Hematopoietic multipotent progenitor cell treated with erythropoietin and hydrocortisone succinate and interleukin-3 and kit ligand, for 4 days (in vitro differentiated cells): Measurements from ENCODE around the gene CCDC175.

Experiments
- DNase-seq: peaks from one replicate; pipeline ENCODE4 v3.0.0-alpha.2; 2015

Gene CCDC175

DNA sequence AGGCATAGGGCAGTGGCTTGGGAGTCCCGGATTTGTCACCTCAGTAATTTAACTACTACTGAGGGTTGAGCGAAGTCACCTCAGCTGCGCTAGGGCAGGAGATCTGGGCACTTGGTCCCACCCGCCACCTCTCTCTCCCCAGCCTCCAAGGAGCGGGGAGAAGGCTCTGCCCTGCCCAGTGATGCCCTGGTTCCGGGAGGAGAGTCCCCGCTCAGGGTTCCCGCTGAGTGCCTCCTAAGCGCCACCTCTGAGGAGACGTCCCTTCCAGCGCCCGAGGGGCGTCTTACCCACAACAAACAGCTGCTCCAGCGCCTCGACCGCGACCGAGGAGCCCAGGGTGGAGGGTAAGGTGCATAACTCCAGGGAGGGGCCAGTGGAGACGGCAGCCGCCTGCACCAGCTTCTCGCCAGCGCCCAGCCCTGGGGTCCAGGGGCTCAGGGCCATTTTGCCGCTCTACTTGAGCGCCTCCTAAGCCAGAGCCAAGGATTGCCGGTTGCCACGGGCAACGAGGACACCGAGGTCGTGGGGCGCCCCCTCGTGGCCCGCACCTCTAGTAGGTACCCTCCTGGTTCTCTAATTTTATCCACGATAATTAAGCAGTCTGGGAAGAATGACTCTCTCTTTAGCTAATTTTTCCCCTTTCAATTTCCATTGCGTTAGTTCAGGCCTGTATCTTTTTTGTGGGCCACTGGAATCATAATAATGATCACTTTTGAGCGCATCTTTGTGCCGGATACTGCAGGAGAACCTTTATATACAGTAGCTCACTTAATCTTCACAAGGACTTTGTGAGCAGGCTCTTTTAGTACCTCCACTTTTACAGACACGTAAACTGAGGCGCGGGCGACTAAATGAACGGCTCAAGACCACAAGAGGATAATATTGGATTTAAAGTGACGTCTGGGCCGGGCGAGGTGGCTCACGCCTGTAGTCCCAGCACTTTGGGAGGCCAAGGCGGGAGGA, at the start of gene CCDC175:
Gene CCDC175 (minus strand): TSS at position 481 of the 963 bp plus-strand sequence. CDS start 37 bp downstream, at position 444.
- DNase-seq: peak; percentile 98

- no peak for DNase-seq
Observed at GRCh38 chr14:59622631-59623030, 46.0 kb upstream of the CCDC175 start.

GRCh38 chr14:59619061-59619460, 42.4 kb upstream of the CCDC175 start:
- DNase-seq: no peak

DNA sequence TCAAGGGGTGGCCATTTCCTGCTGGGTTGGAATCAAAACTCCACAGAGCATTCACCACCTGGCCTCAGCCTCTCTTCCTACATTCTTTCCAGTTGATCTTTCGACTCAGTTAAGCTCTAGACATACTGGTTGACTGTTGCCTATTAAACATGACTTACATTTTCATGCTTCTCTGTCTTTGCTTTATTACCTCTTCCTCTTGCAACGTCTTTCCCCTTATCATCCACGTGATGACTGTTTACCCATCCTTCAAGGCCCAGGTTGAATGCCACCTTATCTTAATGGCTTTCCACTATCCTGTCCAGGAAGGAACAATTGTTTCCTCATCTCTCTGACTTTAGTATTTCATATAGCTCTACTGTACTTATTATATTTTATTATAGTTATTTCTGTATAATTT, 24.4 kb upstream of the CCDC175 start:
- no peak for DNase-seq

- no peak for DNase-seq
Observed at GRCh38 chr14:59600211-59600945, 23.8 kb upstream of the CCDC175 start.

DNA sequence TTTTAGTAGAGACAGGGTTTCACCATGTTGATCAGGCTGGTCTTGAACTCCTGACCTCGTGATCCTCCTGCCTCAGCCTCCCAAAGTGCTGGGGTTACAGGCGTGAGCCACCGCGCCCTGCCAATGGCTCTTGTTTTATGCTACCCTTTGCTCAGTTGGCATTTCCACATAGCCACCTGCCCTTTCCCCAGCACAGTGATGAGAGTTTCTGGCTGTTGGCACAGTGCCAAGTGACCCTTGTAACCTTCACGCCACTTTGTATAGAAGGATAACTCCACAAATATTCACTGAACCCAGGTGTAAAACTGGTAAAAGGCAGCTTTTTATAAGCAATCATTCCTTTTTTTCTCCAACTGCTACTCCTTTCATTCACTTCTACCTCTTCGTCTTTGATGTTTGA, 18.5 kb upstream of the CCDC175 start:
- DNase-seq: no peak

- DNase-seq: no peak
Observed at GRCh38 chr14:59591641-59592370, 15.2 kb upstream of the CCDC175 start.

DNA sequence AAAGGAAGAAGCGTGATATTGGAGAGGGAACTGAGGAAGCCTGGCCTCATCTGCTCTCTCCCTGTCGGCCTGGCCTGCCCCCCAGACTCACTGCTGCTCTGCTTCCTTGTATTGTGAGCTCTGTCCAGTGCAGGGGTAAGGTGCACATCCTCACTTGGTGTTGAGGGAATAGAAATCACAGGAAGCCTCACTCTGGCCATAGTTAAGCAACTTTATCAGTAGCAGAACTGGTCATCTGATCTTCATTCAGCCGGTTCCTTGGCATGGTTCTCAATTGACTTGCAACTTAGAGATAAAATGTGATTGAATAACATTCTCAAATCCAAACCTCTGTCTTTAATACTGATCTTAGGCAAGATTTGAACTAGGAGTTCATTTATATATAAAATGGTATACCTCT, 11.5 kb upstream of the CCDC175 start:
- DNase-seq: no peak

DNA sequence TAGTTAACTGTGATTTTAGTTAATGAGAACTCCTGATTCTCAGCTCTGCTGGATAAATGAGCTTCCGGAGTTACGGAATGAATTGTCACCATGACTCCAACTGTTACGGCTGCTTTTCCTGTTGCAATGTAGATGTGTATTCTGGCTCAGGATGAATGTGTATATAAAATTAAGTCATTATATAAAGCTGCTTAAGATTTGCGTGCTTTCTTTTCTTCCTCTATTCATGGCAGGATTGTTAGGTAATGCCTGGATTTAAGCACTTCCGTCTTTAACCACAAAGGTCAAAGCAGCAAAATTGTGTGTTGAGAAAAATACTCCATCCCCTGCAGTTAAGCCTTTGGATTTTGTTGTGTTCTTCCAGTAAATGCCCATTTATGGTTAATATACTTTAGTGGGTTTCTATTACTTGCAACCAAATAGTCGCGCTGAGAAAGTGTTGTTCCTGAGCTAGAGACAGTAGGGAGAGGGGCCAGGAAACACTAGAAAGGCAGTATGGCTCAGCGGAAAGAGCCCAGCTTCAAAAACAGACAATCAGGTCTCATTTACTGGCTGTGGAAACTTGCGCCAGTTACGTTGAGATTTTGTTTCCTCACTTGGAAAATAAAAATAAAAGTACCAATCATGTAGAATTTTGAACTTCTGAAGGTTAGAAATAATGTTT, 9.4 kb upstream of the CCDC175 start:
- peak; percentile 61 for DNase-seq

DNA sequence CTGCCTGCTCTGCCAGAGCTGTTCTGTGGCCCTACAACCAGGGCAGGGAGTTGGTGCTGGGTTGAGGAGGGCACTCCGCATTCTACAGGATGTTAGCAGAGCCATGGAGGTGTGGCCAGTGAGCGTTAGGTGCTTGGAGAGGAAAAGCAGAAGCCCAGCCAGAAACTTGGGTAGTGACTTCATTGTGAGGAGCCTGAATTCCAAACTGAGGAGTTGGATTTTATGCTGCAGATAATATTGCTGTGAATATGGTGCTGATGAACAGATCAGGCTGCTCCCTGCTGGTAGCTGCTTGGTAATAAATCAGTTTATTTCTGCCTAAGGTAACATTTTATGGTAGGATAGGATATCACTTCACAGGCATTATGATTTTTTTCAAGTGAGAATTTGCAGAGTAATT, 7.1 kb upstream of the CCDC175 start:
- DNase-seq: peak; percentile 34

DNA sequence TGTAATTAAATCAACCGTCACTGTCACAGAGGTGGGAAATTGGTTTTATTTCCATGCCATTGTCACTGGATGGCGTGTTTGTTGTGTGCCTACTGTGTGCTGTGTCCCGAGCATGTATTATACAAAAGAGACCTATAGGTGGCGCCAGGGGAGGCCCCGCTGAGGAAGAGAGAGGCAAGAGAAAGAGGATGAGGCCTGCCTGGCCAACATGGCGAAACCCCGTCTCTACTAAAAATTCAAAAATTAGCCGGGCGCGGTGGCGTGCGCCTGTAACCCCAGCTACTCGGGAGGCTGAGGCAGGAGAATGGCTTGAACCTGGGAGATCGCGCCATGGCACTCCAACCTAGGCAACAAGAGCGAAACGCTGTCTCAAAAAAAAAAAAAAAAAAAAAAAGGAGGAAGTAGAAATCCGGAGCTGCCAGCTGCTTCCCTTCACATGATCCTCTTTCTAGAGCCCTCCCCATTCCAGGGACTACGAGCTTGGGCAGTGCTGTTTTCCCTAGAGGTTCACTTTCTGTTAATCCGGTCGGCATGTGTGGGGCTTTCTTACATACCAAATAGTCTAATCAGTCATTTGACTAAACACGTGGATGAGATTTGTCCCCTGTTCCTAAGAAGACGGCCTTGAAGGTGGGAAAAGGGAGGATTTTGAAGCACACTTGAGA, 6.4 kb upstream of the CCDC175 start:
- DNase-seq: peak; percentile 77

DNA sequence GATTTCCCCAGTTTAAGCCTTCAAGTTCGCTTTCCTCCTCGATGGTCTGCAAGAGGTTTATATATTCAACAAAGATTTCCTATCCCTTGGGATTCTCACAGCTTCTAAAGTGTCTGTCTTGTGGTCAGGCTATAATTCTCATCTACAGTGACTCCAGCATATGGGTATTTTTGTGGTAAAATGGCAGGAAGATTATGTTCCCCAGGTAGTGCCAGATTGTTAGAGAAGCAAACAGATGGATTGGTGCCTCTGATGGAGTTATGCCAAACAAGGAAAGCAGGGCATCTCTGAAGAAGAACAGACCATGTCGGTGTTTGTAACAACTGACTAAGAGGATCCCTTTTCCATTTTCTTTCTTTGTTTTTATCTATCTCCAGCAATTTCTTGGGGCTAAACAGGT, 5.5 kb upstream of the CCDC175 start:
- no peak for DNase-seq

- no peak for DNase-seq
Observed at GRCh38 chr14:59580911-59581310, 4.3 kb upstream of the CCDC175 start.

DNA sequence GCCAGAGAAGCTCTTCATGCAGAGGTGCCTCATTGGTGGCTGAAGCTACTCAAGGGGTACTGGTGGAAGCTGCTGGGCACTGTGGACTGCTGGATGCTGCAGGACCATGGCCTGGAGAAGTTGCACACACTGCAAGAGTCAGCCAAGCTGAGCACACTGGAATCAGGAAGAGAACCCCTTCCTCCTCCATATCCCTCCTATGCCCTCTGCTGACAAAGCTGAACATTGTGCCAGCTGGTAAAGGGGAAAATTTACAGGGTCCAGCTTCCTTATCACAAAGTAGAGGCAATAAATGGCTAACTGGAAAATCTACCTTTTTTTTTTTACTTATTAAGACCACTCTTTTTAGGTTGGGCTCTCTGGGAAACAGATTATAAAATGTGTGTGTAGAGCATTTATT, 6.5 kb downstream of the CCDC175 start:
- DNase-seq: peak; percentile 78

DNA sequence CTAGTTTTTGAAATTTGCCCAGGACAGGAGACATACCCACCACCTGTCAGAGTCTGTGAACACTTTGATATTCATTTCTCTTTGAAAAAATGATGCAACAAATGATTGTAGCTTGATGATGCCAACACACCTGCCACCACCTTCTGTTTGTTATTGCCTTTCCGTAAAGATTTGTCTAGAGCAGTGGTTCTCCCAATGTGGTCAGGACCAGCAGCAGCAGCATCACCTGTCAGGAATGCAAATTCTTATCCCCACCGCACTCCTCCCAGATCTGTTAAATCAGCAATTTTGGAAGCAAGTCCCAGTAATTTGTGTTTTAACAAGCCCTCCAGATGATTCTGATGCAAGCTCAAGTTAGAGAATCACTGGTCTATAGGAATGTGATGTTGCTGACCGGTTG, 9.9 kb downstream of the CCDC175 start:
- no peak for DNase-seq

DNA sequence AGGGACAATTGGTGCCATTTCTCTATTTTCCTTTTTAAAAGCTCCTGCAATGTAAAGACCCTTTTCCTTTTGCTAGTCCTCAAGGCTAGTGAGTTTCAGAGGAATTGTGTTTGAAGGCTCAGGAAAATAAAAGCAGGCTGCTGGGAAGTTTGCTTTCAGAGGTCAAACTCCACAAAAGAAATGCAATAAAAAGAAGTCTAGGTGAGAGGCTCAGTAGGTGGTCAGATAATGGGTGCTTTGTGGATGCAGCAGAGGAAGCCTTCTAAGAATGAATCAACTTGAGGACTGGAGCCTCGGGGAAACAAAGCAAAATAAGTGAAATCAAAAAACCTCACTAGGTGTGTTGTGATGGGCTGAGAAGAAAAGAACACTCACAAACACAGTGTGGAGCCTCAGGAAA, 10.3 kb downstream of the CCDC175 start:
- DNase-seq: no peak

GRCh38 chr14:59565087-59565486, 11.5 kb downstream of the CCDC175 start:
- DNase-seq: no peak

- DNase-seq: peak; percentile 80
Observed at GRCh38 chr14:59564366-59564765, 12.2 kb downstream of the CCDC175 start.

- DNase-seq: no peak
Observed at GRCh38 chr14:59547310-59547709, 29.3 kb downstream of the CCDC175 start.

DNA sequence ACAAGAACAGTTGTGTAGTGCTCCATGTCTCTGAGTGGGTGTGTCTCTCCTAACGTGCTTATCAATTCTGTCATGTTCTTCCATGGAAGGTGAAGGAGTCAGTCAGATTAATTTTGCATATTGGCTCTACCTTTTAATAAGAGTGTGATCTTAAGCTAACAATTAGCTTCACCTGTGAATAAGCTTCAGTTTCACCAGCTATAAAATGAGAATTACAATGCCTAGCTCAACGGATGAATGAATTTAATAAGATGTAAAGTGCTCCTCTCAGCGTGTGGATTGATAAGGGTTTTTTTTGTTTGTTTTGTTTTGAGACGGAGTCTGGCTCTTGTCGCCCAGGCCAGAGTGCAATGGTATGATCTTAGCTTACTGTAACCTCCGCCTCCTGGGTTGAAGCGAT, 32.7 kb downstream of the CCDC175 start:
- peak; percentile 24 for DNase-seq

DNA sequence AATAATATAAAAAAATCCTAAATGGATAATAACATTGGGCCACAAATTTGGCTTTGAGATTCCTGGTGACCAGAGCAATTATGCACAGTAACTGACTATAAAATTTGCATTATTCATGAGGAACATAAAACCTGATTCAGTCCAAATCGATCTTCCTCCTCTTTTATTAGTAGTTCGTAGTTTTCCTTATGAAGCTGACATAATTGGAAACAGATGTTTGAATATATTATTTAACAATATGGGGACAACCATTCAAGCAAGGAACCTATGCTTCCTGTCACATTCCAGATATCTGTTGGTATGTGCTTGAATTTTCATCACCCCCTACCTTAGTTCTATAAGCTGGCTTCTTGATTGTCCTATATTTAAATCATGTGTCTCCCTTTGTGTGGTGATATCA, 34.9 kb downstream of the CCDC175 start:
- no peak for DNase-seq

DNA sequence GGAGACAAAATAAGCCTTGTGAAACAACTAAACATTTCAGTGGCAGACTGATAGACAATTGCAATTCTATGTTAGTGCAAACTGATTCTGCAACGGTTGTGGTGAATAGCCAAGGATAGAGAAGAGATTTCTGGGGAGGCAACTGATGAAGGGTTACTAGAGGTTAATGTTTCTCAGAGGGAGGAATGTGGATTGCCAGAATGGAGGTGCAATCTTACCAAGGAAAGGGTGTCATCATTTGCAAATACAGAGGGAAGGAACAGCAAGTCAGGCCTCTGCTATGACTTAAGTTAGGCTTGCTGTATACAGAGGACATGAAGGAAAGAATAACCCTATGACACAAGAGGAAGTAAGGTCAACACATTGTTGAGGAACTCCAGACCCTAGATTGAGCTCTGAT, 35.8 kb downstream of the CCDC175 start:
- no peak for DNase-seq
